Loucy (cell line): Measurements from ENCODE around the gene GEMIN5.

ENCODE experiments used
- CTCF ChIP-seq: fragments of 200-600 bp; sonication (generic); conservative IDR thresholded peaks from 2 replicates; pipeline ENCODE4 v1.5.1; 2014; ENCODE audit warnings: mild to moderate bottlenecking, antibody characterized with exemption, low read length
- EZH2phosphoT487 ChIP-seq: fragments of 200-600 bp; IDR thresholded peaks from 2 replicates; pipeline ENCODE4 v1.6.1; 2018; ENCODE audit warnings: antibody characterized with exemption, mild to moderate bottlenecking, moderate library complexity, borderline replicate concordance

DNA sequence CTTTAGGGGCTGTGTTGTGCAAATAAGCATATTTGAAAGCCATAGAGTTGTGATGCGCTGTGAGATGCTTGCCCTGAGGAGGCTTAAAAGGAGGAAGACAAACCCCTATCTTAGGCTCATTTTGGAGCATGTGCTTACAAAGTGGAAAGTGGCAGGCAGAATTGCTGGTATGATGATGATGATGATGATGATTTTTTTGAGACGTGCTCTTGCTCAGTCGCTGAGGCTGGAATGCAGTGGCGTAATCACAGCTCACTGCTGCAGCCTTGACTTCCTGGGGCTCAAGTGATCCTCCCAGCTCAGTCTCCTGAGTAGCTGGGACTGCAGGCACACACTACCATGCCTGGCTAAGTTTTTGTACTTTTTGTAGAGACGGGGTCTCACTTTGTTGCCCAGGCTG lies 77.9 kb downstream of the GEMIN5 start:
- TF ChIP-seq CTCF: no peak
- TF ChIP-seq EZH2phosphoT487: no peak
